GM23338 (cell line): Measurements from ENCODE around the gene TAF6L. TPM values are rescaled to one million over a fixed set of nuclear protein-coding genes. Genes with fewer than 3 reads are reported as not detected.

Experiments
- ETS1 ChIP-seq: IDR thresholded peaks from 2 replicates; pipeline ENCODE4 v1.6.1; 2016; ENCODE audit warnings: antibody characterized with exemption
- EZH2phosphoT487 ChIP-seq: fragments of 200-600 bp; sonication (generic); IDR thresholded peaks from one replicate; pipeline ENCODE4 v1.8.1; 2018; ENCODE audit warnings: antibody characterized with exemption; ENCODE audit not compliant: unreplicated experiment
- JUNB ChIP-seq: IDR thresholded peaks from one replicate; pipeline ENCODE4 v1.6.1; 2016; ENCODE audit warnings: antibody characterized with exemption; ENCODE audit not compliant: unreplicated experiment
- NANOG ChIP-seq: IDR thresholded peaks from 2 replicates; pipeline ENCODE4 v1.6.1; 2016; ENCODE audit warnings: antibody characterized with exemption, borderline replicate concordance
- POLR2AphosphoS5 ChIP-seq: IDR thresholded peaks from 2 replicates; pipeline ENCODE4 v1.6.1; 2016; ENCODE audit warnings: antibody characterized with exemption, low read depth
- ZNF114 ChIP-seq: fragments of 250-450 bp; sonication (Bioruptor Pico); IDR thresholded peaks from 2 replicates; pipeline ENCODE4 v1.5.0; 2020; ENCODE audit warnings: mild to moderate bottlenecking, moderate library complexity
- ZNF331 ChIP-seq: fragments of 250-450 bp; sonication (Bioruptor Pico); IDR thresholded peaks from 2 replicates; pipeline ENCODE4 v1.5.0; 2020; ENCODE audit warnings: low read depth, mild to moderate bottlenecking, moderate library complexity
- polyA plus RNA-seq: library from polyadenylated mRNA; unstranded; fragments of >200 nt; fragmentation: Nextera tagmentation; extraction: Ambion mirVana; gene quantifications from 2 replicates; pipeline ENCODE4 v1.2.1, GENCODE V29; 2016
- total RNA-seq: library from RNA; depleted of rRNA; stranded (reverse); fragments of >200 nt; shearing (Covaris generic); gene quantifications from 2 replicates; pipeline ENCODE4 v1.2.3, GENCODE V29; 2014
- TF ChIP-seq, protein P1 (sequence below): fragments of 250-450 bp; sonication (Bioruptor Pico); IDR thresholded peaks from 2 replicates; pipeline ENCODE4 v1.5.0; 2020; ENCODE audit warnings: mild to moderate bottlenecking, moderate library complexity
- TF ChIP-seq, protein P2 (sequence below): IDR thresholded peaks from one replicate; pipeline ENCODE4 v1.6.1; 2018; ENCODE audit warnings: antibody characterized with exemption; ENCODE audit not compliant: unreplicated experiment

The TAF6L gene
- total and polyA plus RNA-seq, 2 experiments from 2014 or later: 21.8 to 30.6 TPM

DNA sequence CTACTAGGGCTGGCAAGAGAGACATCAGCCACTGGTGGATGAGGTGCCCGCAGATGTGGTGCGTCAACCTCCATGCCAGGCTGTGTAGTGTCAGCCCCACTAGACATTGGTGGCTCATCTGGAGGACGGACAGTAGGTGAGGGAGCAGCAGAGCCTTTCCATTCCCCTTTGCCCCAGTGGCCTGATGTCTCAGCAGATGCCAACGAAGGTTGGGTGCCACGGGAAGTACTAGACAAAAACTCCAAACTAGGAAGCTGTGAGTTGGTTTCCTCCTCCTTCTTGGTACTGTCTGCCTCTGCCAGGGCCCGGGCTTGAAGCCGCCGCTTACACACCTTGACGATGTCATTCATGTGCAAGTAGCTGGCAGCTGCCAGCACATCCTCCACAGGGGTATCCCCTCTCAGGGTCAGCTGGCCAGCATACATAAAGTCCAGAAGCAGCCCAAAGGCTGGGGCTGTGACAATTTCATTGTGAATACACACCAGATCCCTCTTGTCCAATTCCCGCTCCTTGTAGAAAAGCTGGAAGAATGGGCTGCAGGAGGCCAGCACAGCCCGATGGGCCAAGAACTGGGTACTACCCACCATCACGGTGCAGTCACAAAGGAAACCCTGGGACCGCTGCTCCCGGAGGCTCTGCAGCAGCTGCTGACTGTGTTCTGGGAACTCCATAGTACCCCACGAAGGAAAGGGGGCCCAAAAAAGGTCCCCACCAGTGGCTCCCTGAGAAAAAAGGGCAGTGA, 18.0 kb upstream of the TAF6L start (continued):
- TF ChIP-seq, protein P1, sequence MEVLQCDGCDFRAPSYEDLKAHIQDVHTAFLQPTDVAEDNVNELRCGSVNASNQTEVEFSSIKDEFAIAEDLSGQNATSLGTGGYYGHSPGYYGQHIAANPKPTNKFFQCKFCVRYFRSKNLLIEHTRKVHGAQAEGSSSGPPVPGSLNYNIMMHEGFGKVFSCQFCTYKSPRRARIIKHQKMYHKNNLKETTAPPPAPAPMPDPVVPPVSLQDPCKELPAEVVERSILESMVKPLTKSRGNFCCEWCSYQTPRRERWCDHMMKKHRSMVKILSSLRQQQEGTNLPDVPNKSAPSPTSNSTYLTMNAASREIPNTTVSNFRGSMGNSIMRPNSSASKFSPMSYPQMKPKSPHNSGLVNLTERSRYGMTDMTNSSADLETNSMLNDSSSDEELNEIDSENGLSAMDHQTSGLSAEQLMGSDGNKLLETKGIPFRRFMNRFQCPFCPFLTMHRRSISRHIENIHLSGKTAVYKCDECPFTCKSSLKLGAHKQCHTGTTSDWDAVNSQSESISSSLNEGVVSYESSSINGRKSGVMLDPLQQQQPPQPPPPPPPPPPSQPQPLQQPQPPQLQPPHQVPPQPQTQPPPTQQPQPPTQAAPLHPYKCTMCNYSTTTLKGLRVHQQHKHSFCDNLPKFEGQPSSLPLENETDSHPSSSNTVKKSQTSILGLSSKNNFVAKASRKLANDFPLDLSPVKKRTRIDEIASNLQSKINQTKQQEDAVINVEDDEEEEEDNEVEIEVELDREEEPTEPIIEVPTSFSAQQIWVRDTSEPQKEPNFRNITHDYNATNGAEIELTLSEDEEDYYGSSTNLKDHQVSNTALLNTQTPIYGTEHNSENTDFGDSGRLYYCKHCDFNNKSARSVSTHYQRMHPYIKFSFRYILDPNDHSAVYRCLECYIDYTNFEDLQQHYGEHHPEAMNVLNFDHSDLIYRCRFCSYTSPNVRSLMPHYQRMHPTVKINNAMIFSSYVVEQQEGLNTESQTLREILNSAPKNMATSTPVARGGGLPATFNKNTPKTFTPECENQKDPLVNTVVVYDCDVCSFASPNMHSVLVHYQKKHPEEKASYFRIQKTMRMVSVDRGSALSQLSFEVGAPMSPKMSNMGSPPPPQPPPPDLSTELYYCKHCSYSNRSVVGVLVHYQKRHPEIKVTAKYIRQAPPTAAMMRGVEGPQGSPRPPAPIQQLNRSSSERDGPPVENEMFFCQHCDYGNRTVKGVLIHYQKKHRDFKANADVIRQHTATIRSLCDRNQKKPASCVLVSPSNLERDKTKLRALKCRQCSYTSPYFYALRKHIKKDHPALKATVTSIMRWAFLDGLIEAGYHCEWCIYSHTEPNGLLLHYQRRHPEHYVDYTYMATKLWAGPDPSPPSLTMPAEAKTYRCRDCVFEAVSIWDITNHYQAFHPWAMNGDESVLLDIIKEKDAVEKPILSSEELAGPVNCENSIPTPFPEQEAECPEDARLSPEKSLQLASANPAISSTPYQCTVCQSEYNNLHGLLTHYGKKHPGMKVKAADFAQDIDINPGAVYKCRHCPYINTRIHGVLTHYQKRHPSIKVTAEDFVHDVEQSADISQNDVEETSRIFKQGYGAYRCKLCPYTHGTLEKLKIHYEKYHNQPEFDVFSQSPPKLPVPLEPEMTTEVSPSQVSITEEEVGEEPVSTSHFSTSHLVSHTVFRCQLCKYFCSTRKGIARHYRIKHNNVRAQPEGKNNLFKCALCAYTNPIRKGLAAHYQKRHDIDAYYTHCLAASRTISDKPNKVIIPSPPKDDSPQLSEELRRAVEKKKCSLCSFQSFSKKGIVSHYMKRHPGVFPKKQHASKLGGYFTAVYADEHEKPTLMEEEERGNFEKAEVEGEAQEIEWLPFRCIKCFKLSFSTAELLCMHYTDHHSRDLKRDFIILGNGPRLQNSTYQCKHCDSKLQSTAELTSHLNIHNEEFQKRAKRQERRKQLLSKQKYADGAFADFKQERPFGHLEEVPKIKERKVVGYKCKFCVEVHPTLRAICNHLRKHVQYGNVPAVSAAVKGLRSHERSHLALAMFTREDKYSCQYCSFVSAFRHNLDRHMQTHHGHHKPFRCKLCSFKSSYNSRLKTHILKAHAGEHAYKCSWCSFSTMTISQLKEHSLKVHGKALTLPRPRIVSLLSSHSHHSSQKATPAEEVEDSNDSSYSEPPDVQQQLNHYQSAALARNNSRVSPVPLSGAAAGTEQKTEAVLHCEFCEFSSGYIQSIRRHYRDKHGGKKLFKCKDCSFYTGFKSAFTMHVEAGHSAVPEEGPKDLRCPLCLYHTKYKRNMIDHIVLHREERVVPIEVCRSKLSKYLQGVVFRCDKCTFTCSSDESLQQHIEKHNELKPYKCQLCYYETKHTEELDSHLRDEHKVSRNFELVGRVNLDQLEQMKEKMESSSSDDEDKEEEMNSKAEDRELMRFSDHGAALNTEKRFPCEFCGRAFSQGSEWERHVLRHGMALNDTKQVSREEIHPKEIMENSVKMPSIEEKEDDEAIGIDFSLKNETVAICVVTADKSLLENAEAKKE (CRISPR knock-in tag): no peak
- TF ChIP-seq NANOG (no peak), ZNF114 (no peak), ETS1 (no peak), POLR2AphosphoS5 (no peak), JUNB (no peak), ZNF331 (CRISPR knock-in tag) (no peak), EZH2phosphoT487 (no peak)
- TF ChIP-seq, protein P2, sequence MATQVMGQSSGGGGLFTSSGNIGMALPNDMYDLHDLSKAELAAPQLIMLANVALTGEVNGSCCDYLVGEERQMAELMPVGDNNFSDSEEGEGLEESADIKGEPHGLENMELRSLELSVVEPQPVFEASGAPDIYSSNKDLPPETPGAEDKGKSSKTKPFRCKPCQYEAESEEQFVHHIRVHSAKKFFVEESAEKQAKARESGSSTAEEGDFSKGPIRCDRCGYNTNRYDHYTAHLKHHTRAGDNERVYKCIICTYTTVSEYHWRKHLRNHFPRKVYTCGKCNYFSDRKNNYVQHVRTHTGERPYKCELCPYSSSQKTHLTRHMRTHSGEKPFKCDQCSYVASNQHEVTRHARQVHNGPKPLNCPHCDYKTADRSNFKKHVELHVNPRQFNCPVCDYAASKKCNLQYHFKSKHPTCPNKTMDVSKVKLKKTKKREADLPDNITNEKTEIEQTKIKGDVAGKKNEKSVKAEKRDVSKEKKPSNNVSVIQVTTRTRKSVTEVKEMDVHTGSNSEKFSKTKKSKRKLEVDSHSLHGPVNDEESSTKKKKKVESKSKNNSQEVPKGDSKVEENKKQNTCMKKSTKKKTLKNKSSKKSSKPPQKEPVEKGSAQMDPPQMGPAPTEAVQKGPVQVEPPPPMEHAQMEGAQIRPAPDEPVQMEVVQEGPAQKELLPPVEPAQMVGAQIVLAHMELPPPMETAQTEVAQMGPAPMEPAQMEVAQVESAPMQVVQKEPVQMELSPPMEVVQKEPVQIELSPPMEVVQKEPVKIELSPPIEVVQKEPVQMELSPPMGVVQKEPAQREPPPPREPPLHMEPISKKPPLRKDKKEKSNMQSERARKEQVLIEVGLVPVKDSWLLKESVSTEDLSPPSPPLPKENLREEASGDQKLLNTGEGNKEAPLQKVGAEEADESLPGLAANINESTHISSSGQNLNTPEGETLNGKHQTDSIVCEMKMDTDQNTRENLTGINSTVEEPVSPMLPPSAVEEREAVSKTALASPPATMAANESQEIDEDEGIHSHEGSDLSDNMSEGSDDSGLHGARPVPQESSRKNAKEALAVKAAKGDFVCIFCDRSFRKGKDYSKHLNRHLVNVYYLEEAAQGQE: no peak
